ENCODE measurements around the gene SCYGR6. TPM values are rescaled to one million over a fixed set of nuclear protein-coding genes. Genes with fewer than 3 reads are reported as not detected.

SCYGR6 gene
- total RNA-seq, 1 donor from 2014 or later: not detected

GRCh38 chr2:227720680-227721079 lies 3.9 kb downstream of the SCYGR6 start:
- Mint-ChIP-seq H3K4me1 (peaks cover 3% of the 10 kb centered on the region), H3K27ac (no peak overlapping the region), H3K27me3 (ENCODE audit: insufficient read depth, low read depth) (peaks cover 15% of the 10 kb centered on the region), H3K9me3 (no peaks in the 10 kb centered on the region), H3K4me3 (no peak overlapping the region), H3K36me3 (no peaks in the 10 kb centered on the region)
- H3K4me3 ChIP-seq: no peak overlapping the region
- H4K20me1 ChIP-seq (ENCODE audit: low read depth): no peaks in the 10 kb centered on the region
- TF ChIP-seq EZH2 (IDR thresholded peaks at IDR 0.05): no peak
- TF ChIP-seq, protein P1, sequence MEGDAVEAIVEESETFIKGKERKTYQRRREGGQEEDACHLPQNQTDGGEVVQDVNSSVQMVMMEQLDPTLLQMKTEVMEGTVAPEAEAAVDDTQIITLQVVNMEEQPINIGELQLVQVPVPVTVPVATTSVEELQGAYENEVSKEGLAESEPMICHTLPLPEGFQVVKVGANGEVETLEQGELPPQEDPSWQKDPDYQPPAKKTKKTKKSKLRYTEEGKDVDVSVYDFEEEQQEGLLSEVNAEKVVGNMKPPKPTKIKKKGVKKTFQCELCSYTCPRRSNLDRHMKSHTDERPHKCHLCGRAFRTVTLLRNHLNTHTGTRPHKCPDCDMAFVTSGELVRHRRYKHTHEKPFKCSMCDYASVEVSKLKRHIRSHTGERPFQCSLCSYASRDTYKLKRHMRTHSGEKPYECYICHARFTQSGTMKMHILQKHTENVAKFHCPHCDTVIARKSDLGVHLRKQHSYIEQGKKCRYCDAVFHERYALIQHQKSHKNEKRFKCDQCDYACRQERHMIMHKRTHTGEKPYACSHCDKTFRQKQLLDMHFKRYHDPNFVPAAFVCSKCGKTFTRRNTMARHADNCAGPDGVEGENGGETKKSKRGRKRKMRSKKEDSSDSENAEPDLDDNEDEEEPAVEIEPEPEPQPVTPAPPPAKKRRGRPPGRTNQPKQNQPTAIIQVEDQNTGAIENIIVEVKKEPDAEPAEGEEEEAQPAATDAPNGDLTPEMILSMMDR (IDR thresholded peaks at IDR 0.05): no peak
- no peak for TF ChIP-seq EZH2phosphoT487 (IDR thresholded peaks at IDR 0.05)
- H3K36me3 ChIP-seq: no peaks in the 10 kb centered on the region
- no peaks in the 10 kb centered on the region for H3K79me2 ChIP-seq (ENCODE audit: low read depth)
- H3F3A ChIP-seq (ENCODE audit: low read depth): peaks cover 10% of the 10 kb centered on the region
- H2AFZ ChIP-seq (replicated peaks): no peak overlapping the region
- no peaks in the 10 kb centered on the region for H3K9me3 ChIP-seq (ENCODE audit: low read depth)
- DNase-seq (ENCODE audit: low spot score): no peak
- no peak overlapping the region for H3K4me2 ChIP-seq
- no peaks in the 10 kb centered on the region for H3K4me1 ChIP-seq
- H3K27me3 ChIP-seq: peaks cover 19% of the 10 kb centered on the region
- no peak overlapping the region for H3K9ac ChIP-seq
- H3K27ac ChIP-seq: no peak overlapping the region

- Mint-ChIP-seq H3K4me1 (peaks cover 3% of the 10 kb centered on the region), H3K36me3 (no peaks in the 10 kb centered on the region), H3K4me3 (no peak overlapping the region), H3K27ac (no peak overlapping the region), H3K9me3 (no peaks in the 10 kb centered on the region), H3K27me3 (ENCODE audit: insufficient read depth, low read depth) (peaks cover 16% of the 10 kb centered on the region)
- no peaks in the 10 kb centered on the region for H3K9me3 ChIP-seq (ENCODE audit: low read depth)
- TF ChIP-seq EZH2 (IDR thresholded peaks at IDR 0.05): no peak
- no peak for TF ChIP-seq EZH2phosphoT487 (IDR thresholded peaks at IDR 0.05)
- TF ChIP-seq, protein P1 (IDR thresholded peaks at IDR 0.05): no peak
- H4K20me1 ChIP-seq (ENCODE audit: low read depth): no peaks in the 10 kb centered on the region
- no peaks in the 10 kb centered on the region for H3K4me1 ChIP-seq
- no peak overlapping the region for H3K27ac ChIP-seq
- no peak for DNase-seq (ENCODE audit: low spot score)
- H3K27me3 ChIP-seq: peaks cover 19% of the 10 kb centered on the region
- H3K4me2 ChIP-seq: no peak overlapping the region
- H3F3A ChIP-seq (ENCODE audit: low read depth): peaks cover 10% of the 10 kb centered on the region
- H3K9ac ChIP-seq: no peak overlapping the region
- H2AFZ ChIP-seq (replicated peaks): no peak overlapping the region
- no peaks in the 10 kb centered on the region for H3K79me2 ChIP-seq (ENCODE audit: low read depth)
- no peaks in the 10 kb centered on the region for H3K36me3 ChIP-seq
- no peak overlapping the region for H3K4me3 ChIP-seq
These were observed 4.9 kb downstream of the SCYGR6 start for GRCh38 chr2:227719641-227720040.

- TF ChIP-seq EZH2 (IDR thresholded peaks at IDR 0.05) (peak; percentile 37), EZH2phosphoT487 (IDR thresholded peaks at IDR 0.05) (no peak)
- TF ChIP-seq, protein P1 (IDR thresholded peaks at IDR 0.05): no peak
- Histone ChIP-seq H3K27ac (no peak within 1 kb of the TSS), H3K9me3 (ENCODE audit: low read depth) (no peaks in the 10 kb centered on the region), H3K4me1 (no peaks in the 10 kb centered on the region), H3K9ac (no peak within 1 kb of the TSS), H3K4me3 (peak within 1 kb of the TSS; percentile 50), H3K79me2 (ENCODE audit: low read depth) (no peaks in the 10 kb centered on the region), H2AFZ (replicated peaks) (peak within 1 kb of the TSS; percentile 64), H4K20me1 (ENCODE audit: low read depth) (no peaks in the 10 kb centered on the region), H3F3A (ENCODE audit: low read depth) (peaks cover 10% of the 10 kb centered on the region), H3K27me3 (peaks cover 19% of the 10 kb centered on the region), H3K4me2 (peak within 1 kb of the TSS; percentile 77), H3K36me3 (no peaks in the 10 kb centered on the region)
- Mint-ChIP-seq H3K36me3 (no peaks in the 10 kb centered on the region), H3K9me3 (no peaks in the 10 kb centered on the region), H3K27ac (no peak within 1 kb of the TSS), H3K27me3 (ENCODE audit: insufficient read depth, low read depth) (peaks cover 16% of the 10 kb centered on the region), H3K4me3 (peak within 1 kb of the TSS; percentile 80), H3K4me1 (peaks cover 3% of the 10 kb centered on the region)
- DNase-seq (ENCODE audit: low spot score): peak; percentile 94
These were observed 6.6 kb downstream of the SCYGR6 start, which contains the start of gene SLC19A3 for GRCh38 chr2:227717687-227718567. Gene SLC19A3, minus strand, starts transcription at chr2:227718028. Its CDS starts 15,710 bp downstream, at chr2:227702318.

Data from neural progenitor cell (in vitro differentiated cells).